Coronary artery (tissue), 2 donors: ENCODE data around the gene NISCH.

ENCODE experiments used
- DNase-seq: peaks from one replicate; pipeline ENCODE4 v3.0.0-alpha.2; 2017; ENCODE audit warnings: low spot score
- H3K27ac ChIP-seq, 2 donors: fragments of 200-600 bp; sonication (generic); one replicate each; pipeline ENCODE4 v1.5.1; 2016 to 2019
- H3K4me3 ChIP-seq: fragments of 200-600 bp; sonication (generic); 2 replicates; pipeline ENCODE4 v1.5.1; 2016; ENCODE audit warnings: mild to moderate bottlenecking, moderate library complexity
- CTCF ChIP-seq: fragments of 200-600 bp; sonication (generic); IDR thresholded peaks from one replicate; pipeline ENCODE4 v1.5.1; 2019; ENCODE audit warnings: antibody characterized with exemption

The NISCH gene

GRCh38 chr3:52443268-52443610, 12.2 kb upstream of the NISCH start:
- no peak for TF ChIP-seq CTCF
- no peak overlapping the region for H3K27ac ChIP-seq
- peak overlapping the region; percentile 47 for H3K4me3 ChIP-seq
- DNase-seq = no peak

GRCh38 chr3:52443791-52444687, 11.4 kb upstream of the NISCH start:
- no peak for TF ChIP-seq CTCF
- no peak for DNase-seq
- Histone ChIP-seq H3K4me3 (peak overlapping the region; percentile 47), H3K27ac (no peak overlapping the region)

GRCh38 chr3:52444860-52445793, 10.3 kb upstream of the NISCH start, which contains the start of gene SEMA3G:
SEMA3G (minus strand) TSS chr3:52445103; CDS start chr3:52445027, 76 bp downstream.
- no peak for DNase-seq
- TF ChIP-seq CTCF = peak; percentile 46
- Histone ChIP-seq H3K4me3 (peak within 1 kb of the TSS; percentile 47), H3K27ac (no peak within 1 kb of the TSS)

GRCh38 chr3:52446042-52446441, 9.4 kb upstream of the NISCH start:
- no peak for TF ChIP-seq CTCF
- no peak for DNase-seq
- Histone ChIP-seq H3K27ac (no peak overlapping the region), H3K4me3 (no peak overlapping the region)

GRCh38 chr3:52446631-52447511, 8.5 kb upstream of the NISCH start:
- DNase-seq = no peak

More at GRCh38 chr3:52446631-52447511, 8.5 kb upstream of the NISCH start:
- no peak overlapping the region for H3K4me3 ChIP-seq
- no peak overlapping the region for H3K27ac ChIP-seq
- peak; percentile 99 for TF ChIP-seq CTCF
